ENCODE results near the gene RUNX2.

RUNX2 gene

GRCh38 chr6:45691426-45691825 lies 363.3 kb downstream of the RUNX2 start:
- H3K4me3 ChIP-seq (IDR thresholded peaks at IDR 0.05; ENCODE audit: insufficient read depth, low read depth, low read length), result no peak overlapping the region
- no peaks in the 10 kb centered on the region for H3K79me2 ChIP-seq (ENCODE audit: insufficient read depth, low read depth)
- H3K27ac ChIP-seq, result no peak overlapping the region
- peaks cover 9% of the 10 kb centered on the region for H3K4me1 ChIP-seq (ENCODE audit: low read depth, poor library complexity, severe bottlenecking)
- no peaks in the 10 kb centered on the region for H4K20me1 ChIP-seq (ENCODE audit: insufficient read depth)
- no peak overlapping the region for H3K4me2 ChIP-seq
- no peaks in the 10 kb centered on the region for H3K27me3 ChIP-seq (ENCODE audit: insufficient read depth, low read depth)
- H2AFZ ChIP-seq (ENCODE audit: low read depth), result no peak overlapping the region
- TF ChIP-seq, protein P1, sequence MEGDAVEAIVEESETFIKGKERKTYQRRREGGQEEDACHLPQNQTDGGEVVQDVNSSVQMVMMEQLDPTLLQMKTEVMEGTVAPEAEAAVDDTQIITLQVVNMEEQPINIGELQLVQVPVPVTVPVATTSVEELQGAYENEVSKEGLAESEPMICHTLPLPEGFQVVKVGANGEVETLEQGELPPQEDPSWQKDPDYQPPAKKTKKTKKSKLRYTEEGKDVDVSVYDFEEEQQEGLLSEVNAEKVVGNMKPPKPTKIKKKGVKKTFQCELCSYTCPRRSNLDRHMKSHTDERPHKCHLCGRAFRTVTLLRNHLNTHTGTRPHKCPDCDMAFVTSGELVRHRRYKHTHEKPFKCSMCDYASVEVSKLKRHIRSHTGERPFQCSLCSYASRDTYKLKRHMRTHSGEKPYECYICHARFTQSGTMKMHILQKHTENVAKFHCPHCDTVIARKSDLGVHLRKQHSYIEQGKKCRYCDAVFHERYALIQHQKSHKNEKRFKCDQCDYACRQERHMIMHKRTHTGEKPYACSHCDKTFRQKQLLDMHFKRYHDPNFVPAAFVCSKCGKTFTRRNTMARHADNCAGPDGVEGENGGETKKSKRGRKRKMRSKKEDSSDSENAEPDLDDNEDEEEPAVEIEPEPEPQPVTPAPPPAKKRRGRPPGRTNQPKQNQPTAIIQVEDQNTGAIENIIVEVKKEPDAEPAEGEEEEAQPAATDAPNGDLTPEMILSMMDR (conservative IDR thresholded peaks at IDR 0.05; ENCODE audit: low read depth, low read length), result no peak
- no peak overlapping the region for H3K9ac ChIP-seq
- H3K36me3 ChIP-seq (ENCODE audit: insufficient read depth), result no peaks in the 10 kb centered on the region

GRCh38 chr6:45692021-45692420 lies 363.9 kb downstream of the RUNX2 start:
- Histone ChIP-seq H3K79me2 (ENCODE audit: insufficient read depth, low read depth) (no peaks in the 10 kb centered on the region), H3K27me3 (ENCODE audit: insufficient read depth, low read depth) (no peaks in the 10 kb centered on the region), H3K4me3 (IDR thresholded peaks at IDR 0.05; ENCODE audit: insufficient read depth, low read depth, low read length) (no peak overlapping the region), H2AFZ (ENCODE audit: low read depth) (no peak overlapping the region), H3K4me1 (ENCODE audit: low read depth, poor library complexity, severe bottlenecking) (peaks cover 14% of the 10 kb centered on the region), H3K27ac (no peak overlapping the region), H3K4me2 (no peak overlapping the region), H3K9ac (no peak overlapping the region), H4K20me1 (ENCODE audit: insufficient read depth) (no peaks in the 10 kb centered on the region), H3K36me3 (ENCODE audit: insufficient read depth) (no peaks in the 10 kb centered on the region)
- TF ChIP-seq, protein P1 (conservative IDR thresholded peaks at IDR 0.05; ENCODE audit: low read depth, low read length), result no peak

GRCh38 chr6:45696738-45697137 lies 368.6 kb downstream of the RUNX2 start:
- Histone ChIP-seq H4K20me1 (ENCODE audit: insufficient read depth) (no peaks in the 10 kb centered on the region), H3K27ac (no peak overlapping the region), H2AFZ (ENCODE audit: low read depth) (no peak overlapping the region), H3K4me2 (no peak overlapping the region), H3K27me3 (ENCODE audit: insufficient read depth, low read depth) (no peaks in the 10 kb centered on the region), H3K79me2 (ENCODE audit: insufficient read depth, low read depth) (no peaks in the 10 kb centered on the region), H3K9ac (no peak overlapping the region), H3K4me3 (IDR thresholded peaks at IDR 0.05; ENCODE audit: insufficient read depth, low read depth, low read length) (no peak overlapping the region), H3K4me1 (ENCODE audit: low read depth, poor library complexity, severe bottlenecking) (peaks cover 11% of the 10 kb centered on the region), H3K36me3 (ENCODE audit: insufficient read depth) (no peaks in the 10 kb centered on the region)
- TF ChIP-seq, protein P1 (conservative IDR thresholded peaks at IDR 0.05; ENCODE audit: low read depth, low read length), result no peak

GRCh38 chr6:45697605-45698004 lies 369.5 kb downstream of the RUNX2 start:
- H3K9ac ChIP-seq, result no peak overlapping the region
- H3K4me2 ChIP-seq, result no peak overlapping the region
- no peak overlapping the region for H2AFZ ChIP-seq (ENCODE audit: low read depth)
- no peak overlapping the region for H3K4me3 ChIP-seq (IDR thresholded peaks at IDR 0.05; ENCODE audit: insufficient read depth, low read depth, low read length)
- no peak overlapping the region for H3K27ac ChIP-seq
- H3K27me3 ChIP-seq (ENCODE audit: insufficient read depth, low read depth), result no peaks in the 10 kb centered on the region
- no peaks in the 10 kb centered on the region for H4K20me1 ChIP-seq (ENCODE audit: insufficient read depth)
- no peaks in the 10 kb centered on the region for H3K36me3 ChIP-seq (ENCODE audit: insufficient read depth)
- no peaks in the 10 kb centered on the region for H3K79me2 ChIP-seq (ENCODE audit: insufficient read depth, low read depth)
- peaks cover 15% of the 10 kb centered on the region for H3K4me1 ChIP-seq (ENCODE audit: low read depth, poor library complexity, severe bottlenecking)
- TF ChIP-seq, protein P1 (conservative IDR thresholded peaks at IDR 0.05; ENCODE audit: low read depth, low read length), result no peak
